ENCODE measurements around the gene FJX1.

FJX1 gene, protein sequence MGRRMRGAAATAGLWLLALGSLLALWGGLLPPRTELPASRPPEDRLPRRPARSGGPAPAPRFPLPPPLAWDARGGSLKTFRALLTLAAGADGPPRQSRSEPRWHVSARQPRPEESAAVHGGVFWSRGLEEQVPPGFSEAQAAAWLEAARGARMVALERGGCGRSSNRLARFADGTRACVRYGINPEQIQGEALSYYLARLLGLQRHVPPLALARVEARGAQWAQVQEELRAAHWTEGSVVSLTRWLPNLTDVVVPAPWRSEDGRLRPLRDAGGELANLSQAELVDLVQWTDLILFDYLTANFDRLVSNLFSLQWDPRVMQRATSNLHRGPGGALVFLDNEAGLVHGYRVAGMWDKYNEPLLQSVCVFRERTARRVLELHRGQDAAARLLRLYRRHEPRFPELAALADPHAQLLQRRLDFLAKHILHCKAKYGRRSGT

DNA sequence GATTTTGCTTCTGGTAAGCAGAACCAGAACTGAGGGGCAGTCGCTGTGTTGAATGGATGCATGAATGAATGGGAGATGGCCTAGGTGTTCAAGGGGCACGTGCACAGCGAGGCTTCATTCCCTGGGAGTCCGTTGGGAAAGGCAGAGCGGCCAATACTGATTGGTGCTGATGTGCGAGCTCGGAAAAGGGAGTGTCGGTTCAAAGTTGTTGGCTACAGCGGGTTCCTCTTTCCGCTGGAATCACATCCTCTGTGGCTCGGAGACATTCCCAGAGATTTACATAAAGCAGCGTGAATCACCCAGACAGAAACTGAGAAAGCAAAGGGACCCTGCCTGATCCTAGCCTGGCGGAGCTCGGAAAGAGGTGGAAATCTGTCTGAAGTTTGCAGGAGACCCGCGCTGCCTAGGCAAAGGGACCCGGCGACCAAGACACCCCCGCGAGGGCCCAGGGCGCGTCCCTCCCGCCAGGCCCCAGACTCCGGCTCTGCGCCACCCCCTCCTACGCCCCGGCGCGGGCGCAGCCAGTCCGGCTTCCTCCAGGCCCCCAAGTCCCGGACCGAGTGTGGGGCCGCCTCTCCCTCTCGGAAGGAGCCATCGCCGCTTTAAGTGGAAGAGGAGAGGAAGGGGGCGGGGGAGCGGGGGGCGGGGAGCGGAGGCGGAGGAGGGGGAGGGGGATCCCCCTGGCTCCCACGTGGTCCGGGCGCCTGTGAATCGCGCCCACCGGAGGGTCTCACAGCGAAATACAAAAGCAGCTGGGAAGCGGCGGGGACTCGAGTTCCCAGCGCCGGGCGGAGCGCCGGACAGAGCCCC lies at the start of gene FJX1:
Gene FJX1 (plus strand): TSS at position 774 of the 810 bp plus-strand sequence. CDS start 177 bp downstream, outside the sequence.
- peak in 1 of 2 donors; percentile 27 for DNase-seq

DNA sequence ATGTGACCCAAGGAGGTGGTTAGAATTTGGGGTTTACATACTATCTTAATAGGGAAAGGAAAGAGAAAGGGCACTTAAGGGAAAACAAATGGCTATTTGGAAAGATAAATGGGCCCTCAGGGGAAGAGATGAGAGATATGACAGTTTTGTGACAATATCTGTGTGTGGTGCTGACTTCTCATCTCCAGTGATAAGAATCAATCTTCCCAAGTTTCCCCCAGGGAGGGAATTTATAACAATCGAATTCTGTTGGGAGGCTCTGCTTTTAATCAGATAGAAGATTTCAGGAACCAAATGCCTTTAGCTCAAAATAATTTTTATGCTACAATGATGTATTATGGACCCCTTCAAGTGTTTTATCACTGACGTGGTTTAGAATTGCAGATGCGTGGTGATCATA lies 46.6 kb upstream of the FJX1 start:
- no peak for DNase-seq

DNA sequence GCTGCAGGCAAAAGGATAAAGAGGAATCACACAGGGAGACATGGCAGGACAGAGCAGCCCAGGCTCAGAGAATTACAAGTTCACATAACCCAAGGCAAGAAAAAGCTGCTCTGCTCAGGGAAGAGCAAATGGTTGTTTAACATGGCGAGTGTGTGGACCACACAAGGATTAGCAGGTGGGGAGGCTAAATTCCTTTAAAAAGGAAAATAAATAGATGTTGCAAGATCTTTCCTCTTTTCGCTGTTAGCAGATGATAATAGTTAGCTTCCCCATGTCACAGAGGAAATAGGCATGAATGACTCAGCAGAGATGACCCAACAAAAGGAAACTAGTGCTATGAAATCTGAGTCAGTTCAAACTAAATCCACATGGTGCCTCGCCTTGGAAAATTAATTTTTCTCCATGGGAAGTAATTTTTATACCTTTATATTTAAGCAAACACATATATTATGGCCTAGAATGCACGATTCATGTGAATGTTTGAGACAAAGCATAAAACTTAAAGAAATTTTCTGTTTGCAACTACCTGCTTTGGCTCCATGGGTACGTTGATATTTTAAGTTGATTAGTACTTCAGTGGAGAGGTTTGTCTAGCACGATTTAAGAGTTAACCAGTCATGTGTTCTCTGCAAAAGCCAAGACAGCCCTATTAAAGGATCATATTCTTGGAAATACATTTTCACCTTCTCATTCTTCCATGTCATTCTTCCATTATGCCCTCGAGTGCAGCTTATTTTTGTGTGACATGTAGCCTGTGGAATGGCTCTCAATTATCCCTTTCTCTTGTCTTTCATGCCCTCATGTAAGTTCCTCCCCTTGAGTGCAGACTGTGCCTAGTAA lies 38.5 kb upstream of the FJX1 start:
- peak in 1 of 2 donors; percentile 2 for DNase-seq

DNA sequence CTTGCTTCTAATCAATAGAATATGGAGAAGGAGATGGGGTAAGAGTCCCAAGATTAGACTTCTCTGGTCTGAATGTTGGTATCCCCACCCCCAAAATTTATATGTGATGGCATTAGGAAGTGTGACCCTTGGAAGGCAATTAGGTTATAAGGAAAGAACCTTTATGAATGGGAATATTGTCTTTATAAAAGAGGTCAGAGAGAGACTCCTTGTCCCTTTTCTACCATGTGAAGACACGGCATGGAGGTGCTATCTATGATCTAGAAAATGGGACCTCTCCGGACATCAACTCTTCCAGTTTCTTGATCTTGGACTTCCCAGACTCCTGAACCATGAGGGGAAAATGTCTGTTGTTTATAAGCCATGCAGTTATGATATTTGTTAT lies 37.9 kb upstream of the FJX1 start:
- no peak for DNase-seq

DNA sequence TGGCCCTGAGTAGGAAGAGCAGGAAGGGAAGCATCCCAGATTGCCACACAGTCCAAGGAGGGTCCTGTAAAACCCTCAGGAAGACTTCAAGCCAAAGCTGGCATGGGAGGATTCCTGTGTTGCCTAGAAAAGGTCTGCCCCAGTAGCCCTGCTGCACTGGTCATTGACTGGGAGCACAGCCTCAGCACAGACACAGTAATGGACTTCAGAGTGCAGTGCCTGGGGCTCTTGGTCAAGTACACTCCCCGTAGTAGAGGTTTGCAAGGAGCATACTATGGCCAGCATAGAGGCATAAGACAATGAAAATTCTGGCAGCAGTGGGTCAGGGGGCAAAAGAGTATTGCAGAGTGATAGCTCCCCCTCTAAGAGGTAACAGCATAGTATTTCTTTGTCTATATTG lies 36.2 kb upstream of the FJX1 start:
- no peak for DNase-seq

DNA sequence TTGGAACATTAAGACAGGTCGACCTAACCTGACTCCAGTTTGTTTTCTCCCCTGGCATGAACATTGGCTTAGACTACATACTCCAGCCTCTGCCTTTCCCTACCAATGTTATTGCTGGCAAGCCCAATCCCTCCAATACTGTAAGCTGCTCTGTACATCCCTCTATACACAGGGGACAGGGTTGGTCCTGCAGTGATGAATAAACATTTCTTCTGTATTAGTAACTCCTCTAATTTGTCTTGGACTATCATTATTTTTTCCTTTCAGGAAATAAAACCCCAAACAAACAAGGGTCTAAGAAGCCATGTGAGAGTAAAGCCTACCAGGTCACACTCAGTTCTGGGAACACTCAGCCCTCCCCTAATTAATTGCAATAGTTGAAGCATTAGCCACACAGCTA lies 35.1 kb upstream of the FJX1 start:
- no peak for DNase-seq

DNA sequence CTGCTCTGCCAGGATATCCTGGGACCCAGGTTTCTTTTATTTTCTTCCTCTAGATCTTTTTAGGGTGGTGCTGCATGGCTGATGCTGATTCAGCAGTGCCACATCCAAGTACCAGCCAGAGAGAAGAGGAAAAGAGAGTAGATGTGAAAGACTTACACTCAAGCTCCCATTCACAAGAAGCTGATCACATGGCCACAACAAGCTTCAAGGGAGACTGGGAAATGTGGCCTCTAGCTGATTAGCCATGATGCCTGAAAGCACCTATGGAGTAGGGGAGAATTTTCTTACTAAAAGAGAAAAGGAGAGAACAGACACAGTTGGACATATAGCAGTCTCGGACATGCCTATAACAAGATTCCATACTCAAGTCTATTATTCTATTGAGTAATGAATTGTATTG lies 34.4 kb upstream of the FJX1 start:
- DNase-seq, result no peak

DNA sequence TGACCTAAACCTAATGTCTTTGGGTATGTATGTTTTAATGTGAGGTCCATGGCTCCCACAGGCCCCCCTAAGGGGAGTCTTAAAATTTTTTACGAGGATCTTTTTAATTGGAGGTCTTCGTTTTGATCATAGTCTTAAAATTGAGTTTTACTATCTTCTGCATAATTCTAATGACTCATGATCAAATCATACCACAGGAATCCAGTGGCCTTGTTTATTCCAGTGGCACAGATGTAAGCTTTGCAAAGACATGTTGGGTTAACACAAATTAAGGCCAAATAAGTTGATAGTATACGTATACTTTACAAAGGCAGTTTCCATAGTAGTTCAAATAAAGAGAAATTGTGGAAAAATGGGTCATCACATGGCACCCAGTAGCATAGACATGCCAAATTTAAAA lies 33.9 kb upstream of the FJX1 start:
- no peak for DNase-seq

DNA sequence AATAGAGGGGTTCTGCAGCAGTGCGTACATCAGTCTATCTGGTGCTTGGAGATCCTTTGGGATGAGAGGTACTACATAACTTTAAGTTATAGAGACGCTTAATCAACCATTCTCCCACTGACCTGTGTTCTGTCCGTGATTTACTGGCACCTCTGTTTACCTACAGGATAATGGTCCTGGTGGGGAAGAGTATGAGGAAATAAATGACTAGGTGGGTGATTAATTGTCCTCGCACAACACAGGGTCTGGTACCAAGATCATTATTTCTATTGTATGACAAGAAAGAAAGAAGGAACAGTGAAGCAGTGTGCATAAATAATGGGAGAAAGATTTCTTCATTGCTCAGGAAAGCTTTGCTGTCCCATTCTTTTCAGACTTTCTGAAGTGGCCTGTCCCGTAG lies 32.8 kb upstream of the FJX1 start:
- DNase-seq, result no peak

DNA sequence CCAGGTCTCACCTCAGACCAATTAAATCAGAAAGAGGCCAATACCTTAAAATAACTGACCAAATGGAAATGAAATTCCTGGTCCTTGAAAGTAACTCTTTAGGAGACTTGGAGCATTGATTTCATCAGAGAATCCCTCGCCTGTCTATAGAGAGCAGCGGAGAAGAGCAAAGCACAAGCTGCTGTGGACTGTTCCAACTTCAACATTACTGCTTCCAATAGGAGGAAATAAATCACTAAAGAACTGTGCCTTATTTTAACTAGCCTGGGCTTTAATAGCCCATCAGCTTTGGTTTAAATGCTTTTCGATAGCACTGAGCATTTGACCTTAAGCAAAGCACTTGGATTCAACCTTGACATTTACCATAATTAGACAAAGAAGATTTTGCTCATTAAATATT lies 32.0 kb upstream of the FJX1 start:
- no peak for DNase-seq

DNA sequence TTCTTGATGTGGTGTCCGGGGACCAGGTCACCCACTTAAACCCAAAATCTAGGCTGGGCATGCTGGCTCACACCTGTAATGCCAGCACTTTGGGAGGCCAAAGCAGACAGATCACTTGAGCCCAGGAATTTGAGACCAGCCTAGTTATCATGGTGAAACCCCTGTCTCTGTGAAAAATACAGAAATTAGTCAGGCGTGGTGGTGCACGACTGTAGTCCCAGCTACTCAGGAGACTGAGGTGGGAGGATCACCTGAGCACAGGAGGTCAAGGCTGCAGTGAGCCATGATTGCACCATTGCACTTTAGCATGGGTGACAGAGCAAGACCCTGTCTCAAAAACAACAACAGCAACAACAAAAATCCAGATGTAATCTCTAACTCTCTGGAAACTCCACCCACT lies 30.3 kb upstream of the FJX1 start:
- DNase-seq, result no peak

DNA sequence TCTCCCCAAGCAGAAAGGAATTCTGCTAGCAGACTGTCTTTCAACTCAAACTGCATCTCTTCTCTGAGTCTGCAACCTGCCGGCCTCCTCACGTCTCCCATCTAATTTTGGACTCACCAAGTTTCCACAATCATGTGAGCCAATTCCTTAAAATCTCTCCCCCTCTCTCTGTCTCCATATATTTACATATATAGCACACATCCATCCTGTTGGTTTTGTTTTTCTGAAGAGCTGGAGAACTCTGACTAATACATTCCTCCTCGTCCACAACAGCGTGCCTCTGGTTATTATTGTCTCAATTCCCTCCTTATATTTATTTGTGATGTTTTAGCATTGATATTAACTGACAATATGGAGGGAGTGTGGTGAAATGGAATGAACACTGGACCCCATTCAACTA lies 29.6 kb upstream of the FJX1 start:
- no peak for DNase-seq

DNA sequence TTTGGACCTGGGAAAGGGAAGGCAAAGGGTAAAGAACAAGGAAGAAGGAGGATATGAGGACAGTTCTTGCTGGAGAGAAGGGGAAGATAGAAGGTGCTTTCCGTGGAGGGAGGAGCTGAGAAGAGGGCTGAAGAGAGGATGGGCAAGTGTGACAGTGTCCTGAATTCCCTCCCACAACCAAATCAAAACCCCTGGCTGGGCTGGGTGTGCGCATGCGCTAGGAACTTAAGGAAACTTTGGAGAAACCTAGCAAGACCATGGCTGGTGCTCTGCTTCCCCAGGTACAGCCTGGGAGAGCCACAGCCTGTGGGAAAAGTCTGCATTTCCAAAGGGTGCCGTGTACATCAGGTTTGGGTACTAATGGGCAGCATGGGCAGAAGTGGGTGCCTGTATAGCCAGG lies 29.0 kb upstream of the FJX1 start:
- DNase-seq, result no peak

DNA sequence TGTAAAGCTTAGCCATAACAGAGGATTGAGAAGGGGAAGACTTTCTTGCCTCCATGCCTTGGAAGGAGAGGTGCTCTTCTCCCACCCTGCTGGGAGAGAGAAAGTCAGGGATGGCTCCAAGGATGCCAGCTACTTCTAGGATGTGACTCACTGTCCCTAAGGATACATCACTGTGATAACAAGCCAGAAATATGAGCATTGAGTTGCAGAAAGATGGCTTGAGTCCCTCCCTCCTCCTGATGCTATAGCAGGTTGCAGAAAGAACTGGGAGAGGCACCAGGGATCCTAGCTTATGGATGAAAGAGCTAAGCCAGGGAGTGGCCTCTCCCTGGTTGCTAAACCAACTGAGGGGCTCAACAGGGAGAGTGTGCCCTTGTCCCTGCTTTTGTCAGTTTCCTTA lies 27.8 kb upstream of the FJX1 start:
- DNase-seq, result no peak

DNA sequence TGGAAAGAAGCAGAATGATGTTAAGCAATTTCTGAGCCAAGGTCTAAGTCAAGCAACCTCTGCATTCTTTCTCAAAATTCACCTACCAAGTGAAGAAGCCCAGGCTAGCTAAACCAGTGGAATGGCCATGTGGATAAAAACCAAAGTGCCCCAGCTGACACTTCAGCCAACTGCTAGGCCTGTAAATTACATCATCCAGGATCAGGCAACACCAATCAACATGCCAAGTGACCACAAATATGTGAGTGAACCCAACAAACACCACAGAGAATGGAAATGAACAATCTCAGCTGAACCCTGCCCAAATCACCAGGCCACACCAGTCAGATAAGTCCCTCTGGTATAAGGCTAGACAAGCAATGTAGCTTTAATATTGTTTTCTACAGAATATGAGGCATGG lies 25.1 kb upstream of the FJX1 start:
- no peak for DNase-seq

DNA sequence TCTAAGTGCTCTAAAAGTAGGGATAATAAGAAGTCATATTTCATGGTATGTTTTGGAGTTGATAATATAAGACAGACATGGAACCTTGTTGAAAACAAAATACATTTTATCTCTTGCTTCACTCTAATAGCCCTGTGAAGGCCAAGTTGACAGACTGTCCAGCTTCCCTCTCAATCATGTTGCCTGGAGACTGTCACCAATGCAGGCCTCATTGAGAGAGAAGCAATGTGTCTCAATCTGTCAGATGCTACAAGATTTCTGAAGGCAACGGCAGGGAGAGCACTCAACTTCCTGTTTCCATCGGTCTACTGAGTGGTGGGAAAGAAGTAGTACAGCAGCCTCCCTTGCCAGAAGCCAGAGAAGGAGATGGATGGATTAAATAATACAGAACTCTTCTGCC lies 23.6 kb upstream of the FJX1 start:
- no peak for DNase-seq

DNA sequence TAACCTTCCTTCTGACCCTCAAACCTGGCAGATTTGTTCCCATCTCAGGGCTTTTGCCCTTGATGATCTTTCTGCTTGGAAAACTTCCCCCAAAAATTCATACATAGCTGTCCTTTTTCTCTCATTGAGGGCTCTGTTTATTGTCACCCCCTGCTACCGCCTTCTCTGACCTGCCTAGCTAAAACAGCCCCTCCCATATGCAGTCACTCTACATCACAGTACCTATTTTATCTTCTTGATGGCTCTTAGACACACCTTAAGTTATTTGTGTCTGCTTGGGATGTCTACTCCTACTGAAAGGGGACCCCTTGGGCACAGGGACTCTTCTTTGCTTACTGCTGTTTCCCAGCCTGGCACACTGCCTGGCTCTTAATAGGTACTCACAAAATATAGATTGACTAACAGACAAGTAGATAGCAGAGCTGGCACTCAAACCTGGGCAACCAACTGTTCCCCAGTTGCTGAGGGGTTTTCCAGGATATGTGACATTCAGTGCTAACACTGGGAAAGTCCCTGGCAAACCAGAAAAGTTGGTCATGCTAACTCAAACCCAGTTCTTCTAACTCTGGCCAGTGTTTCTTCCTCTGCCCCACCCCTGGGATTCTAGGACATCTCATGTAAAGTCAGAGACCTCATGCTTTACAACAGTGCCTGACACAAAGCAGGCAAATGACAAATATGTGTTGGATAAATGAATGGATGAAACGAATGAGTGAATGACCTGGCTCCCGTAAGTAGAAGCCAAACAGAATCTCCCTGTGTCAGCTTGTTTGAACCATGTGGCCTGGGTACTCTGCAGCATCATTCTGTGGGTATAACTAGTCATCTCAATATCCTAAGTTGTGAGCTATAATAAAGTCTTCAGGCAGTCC lies 19.8 kb upstream of the FJX1 start:
- no peak for DNase-seq

DNA sequence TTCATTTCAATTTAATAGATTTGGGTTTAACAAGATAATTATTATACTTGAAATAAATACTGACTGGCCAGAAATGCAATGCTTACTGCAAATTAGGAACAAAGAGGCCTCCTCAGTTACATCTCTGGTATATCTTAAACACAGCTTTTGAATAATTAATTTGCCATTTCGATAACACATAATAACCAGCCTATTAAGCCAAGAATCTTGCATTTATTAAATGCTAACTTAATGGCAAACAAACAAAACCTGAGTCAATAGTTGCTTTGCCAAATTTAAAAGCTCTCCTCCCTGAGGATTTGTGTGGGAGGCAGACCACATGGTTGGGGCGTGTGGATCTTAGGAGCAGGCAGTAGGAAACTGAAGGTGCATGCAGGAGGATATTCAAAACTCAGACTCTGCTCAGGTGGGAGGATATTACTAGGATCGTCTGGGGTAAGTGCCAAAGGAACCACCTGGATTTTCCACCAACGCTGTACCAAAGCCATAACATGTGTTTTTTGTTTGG lies 17.9 kb upstream of the FJX1 start:
- no peak for DNase-seq

DNA sequence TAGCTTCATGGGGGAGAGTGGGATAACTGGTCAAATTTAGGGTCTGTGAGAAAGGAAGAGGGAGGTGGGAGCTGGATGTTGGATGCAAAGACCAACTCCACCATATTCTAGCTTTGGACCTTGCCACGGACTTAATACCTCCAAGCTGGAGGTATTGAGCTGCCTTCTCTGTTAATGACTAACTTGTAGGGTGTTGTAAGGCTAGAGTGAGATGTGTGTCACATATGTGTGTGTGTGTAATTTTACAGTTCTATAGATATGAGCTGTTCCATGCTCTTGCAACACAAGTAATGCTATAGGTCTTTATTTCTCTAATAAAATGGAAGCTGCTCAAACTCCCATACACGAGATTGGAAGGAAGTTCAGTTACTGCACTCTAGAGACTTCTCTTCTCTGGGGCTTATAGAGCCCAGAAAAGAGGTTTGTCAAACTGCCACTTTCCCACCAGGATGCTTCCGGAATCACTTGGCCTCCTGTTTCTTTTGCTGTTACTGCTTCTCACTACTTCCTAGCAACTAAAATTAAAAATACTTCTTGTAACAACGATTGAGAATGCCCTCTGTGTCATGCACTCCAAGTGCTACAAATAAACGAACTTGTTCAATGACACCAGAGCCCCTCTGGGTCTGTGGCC lies 16.0 kb upstream of the FJX1 start:
- DNase-seq, result no peak

DNA sequence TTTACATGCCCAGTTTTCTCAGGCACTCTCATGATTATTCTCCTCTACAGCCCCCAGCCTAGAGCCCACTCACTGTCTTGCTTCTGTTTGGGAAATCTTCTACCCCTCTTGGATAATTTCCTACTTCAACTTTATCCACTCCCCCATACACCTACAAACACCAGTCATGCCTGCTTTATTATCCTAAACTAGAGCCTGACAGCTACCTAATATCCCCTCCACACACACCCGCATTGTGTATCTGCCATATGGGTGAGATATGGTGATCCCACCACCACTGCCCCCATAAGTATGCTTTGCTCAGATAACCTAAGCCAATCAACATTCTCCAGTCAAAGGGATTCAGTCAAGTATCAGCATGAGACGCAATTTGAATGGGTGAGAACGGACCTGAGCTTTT lies 15.3 kb upstream of the FJX1 start:
- DNase-seq, result no peak

DNA sequence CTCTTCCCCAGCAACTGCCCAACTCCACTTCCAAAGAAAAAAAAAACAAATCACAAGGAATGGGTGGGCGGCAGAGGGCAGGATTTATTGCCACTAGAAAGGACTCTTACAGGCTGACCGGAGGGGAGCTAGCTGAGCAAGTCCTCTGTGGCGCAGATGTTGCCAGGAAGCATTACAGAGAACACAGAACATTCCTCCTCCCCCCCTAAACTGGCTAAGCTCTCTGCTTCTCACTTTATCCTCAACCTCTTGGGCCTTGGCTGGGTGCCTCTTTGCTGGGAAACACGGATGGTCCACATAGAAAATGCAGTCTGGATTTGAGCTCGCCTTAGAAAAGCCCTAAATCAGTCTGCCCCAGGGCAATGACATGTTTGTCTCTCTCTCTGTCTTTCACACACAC lies 12.6 kb upstream of the FJX1 start:
- no peak for DNase-seq

DNA sequence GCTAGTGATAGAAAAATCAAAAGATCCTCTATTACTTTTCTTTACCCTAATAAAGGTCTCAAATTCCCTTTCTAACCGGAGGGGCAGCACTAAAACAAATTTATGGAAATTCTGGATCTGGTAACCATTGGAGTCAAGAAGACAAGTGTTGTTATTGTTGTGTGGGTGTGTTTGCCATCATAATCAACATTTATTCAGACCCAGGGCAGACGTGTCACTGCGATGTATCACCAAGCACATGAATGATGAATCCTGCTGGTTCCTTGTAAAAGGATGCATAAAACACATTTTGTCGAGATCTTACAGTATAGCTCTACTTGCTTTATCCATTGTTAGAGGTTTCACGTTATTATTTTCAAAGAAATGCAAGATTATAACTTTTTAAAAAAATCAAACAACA lies 12.1 kb upstream of the FJX1 start:
- no peak for DNase-seq

Data from bone marrow (tissue), 2 donors.